ENCODE results near the gene RNF8.
"Not testable (repeated sequence)": the region's sequence is repeated elsewhere in the genome, so short reads cannot be mapped to it uniquely, and the experiment has no call there.

Gene RNF8

DNA sequence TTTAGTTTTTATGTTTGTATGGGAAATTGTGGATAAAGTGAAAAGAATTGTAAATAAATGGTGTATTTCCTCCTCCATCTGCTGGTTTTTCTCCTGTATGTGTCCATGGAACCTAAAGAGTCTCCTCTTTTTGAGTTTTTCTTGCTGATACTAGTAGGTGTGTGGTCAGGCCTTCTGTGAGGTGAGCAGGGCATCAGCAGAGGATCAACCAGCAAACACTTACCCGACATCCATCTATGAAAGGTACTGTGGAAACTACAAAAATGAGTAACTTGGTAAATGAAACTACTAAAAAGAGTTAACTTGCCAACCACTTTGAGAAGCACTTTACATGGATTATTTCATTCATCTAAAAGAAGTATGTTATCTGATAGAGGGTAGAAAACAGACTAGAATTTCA lies 20.9 kb upstream of the RNF8 start:
- no peaks in the 10 kb centered on the region for H3K9me3 ChIP-seq (replicated peaks in 1 of 11)
- no peak overlapping the region for H3K9ac ChIP-seq
- H3K4me3 ChIP-seq, result no peak overlapping the region
- no peaks in the 10 kb centered on the region for H3K4me1 ChIP-seq
- H3K27ac ChIP-seq, result no peak overlapping the region
- H4K20me1 ChIP-seq, result no peaks in the 10 kb centered on the region
- no peaks in the 10 kb centered on the region for H3K27me3 ChIP-seq
- H3K36me3 ChIP-seq, result peaks cover 24 to 52% (median 32%) of the 10 kb centered on the region in 11 experiments
- TF ChIP-seq Cebpa-rat (IDR thresholded peaks at IDR 0.05), result no peak
- H3K4me2 ChIP-seq, result no peak overlapping the region

DNA sequence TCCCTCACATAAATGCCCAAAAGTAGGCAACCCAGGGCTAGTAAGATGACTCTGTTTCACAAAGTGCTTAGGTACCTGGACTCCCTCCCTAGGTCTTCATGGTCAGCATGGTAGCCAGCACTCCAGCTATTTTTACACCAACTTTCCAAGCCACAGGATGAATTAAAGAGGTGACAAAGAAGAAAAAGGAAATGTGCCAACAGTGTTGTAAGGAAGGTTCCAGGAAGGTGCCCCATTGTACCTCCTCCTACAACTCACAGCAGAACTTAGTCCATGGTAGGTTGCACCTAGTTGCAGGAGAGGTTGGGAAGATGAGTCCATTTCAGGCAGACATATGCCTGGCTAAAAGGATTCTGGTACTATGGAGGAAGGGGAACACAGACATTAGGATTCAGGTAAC lies 19.7 kb upstream of the RNF8 start:
- no peaks in the 10 kb centered on the region for H3K4me1 ChIP-seq
- H3K4me2 ChIP-seq, result no peak overlapping the region
- no peaks in the 10 kb centered on the region for H4K20me1 ChIP-seq
- no peak overlapping the region for H3K9ac ChIP-seq
- no peaks in the 10 kb centered on the region for H3K27me3 ChIP-seq
- H3K27ac ChIP-seq, result no peak overlapping the region
- no peaks in the 10 kb centered on the region for H3K9me3 ChIP-seq (replicated peaks in 1 of 11)
- no peak for TF ChIP-seq Cebpa-rat (IDR thresholded peaks at IDR 0.05)
- H3K36me3 ChIP-seq, result peaks cover 24 to 51% (median 32%) of the 10 kb centered on the region in 11 experiments
- H3K4me3 ChIP-seq, result no peak overlapping the region

GRCh38 chr6:37338317-37338716 lies 15.5 kb upstream of the RNF8 start:
- H3K9me3 ChIP-seq (replicated peaks in 1 of 11); H3K9ac ChIP-seq; H3K36me3 ChIP-seq; H3K27me3 ChIP-seq; H3K4me1 ChIP-seq; H3K4me3 ChIP-seq; H4K20me1 ChIP-seq; H3K4me2 ChIP-seq; H3K27ac ChIP-seq: not testable (repeated sequence)

DNA sequence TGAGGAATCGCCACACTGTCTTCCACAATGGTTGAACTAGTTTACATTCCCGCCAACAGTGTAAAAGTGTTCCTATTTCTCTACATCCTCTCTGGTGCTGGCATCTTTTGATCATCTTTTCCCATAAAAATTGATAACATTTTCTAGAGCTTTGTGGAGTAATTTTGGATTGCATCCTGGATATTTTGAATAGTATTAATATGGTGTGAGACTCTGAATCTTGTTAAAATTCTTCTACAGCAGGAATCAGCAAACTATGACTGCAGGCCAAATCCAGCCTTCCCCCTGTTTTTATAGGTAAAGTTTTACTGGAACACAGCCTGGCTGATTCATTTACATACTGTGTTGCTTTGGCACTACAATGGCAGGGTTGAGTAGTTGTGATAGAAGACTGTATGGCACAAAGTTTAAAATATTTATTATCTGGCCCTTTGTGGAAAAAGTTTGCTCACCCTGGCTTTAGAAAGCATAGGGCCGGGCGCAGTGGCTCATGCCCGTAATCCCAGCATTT lies 15.0 kb upstream of the RNF8 start:
- Histone ChIP-seq H3K4me2 (no peak overlapping the region), H3K4me1 (no peaks in the 10 kb centered on the region), H3K9ac (no peak overlapping the region), H3K27ac (no peak overlapping the region), H3K4me3 (no peak overlapping the region), H3K27me3 (no peaks in the 10 kb centered on the region), H4K20me1 (no peaks in the 10 kb centered on the region), H3K9me3 (replicated peaks in 1 of 11) (no peaks in the 10 kb centered on the region), H3K36me3 (peaks cover 0 to 5% (median 0%) of the 10 kb centered on the region in 11 experiments; a peak in 3 of 22 replicates)
- TF ChIP-seq Cebpa-rat (IDR thresholded peaks at IDR 0.05), result no peak

DNA sequence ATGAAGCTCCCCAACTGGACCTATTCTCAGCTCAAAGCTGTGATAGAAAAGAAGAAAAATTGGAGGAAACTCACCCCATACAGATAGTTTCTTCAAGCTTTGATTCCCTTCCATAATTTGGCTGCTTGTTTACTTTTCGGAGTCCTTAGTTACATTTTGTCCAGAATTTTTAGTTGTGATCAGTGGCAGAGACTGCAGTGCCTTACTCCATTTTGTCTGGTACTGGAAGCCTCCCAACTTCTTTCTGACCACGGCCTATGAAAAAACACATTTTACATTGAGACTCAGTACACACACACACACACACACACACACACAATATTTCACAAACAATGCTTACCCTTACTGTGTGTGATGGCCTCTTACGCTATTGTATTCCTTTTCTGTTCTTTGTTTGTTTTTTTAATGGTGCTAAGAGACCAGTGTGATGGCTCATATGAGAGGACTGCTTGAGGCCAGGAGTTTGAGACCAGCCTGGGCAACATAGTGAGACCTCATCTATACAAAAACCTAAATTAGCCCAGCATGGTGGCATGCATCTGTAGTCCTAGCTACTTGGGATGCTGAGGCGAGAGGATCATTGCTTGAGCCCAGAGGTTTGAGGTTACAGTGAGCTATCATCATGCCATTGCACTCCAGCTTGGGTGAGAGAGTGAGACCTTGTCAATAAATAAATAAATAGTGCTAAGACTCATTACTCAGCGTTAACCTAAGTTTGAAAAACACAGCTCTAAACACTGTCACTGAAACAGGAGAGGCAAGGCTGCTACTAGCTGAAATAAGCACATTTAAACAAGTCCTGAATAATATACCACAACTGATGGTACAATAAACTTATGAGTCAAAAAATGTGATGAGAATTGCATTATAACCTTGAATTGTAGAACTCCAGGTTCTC lies 13.8 kb upstream of the RNF8 start:
- no peak overlapping the region for H3K9ac ChIP-seq
- no peaks in the 10 kb centered on the region for H4K20me1 ChIP-seq
- no peak overlapping the region for H3K4me2 ChIP-seq
- no peak overlapping the region for H3K4me3 ChIP-seq
- no peaks in the 10 kb centered on the region for H3K9me3 ChIP-seq (replicated peaks in 1 of 11)
- no peak overlapping the region for H3K27ac ChIP-seq
- no peaks in the 10 kb centered on the region for H3K27me3 ChIP-seq
- no peaks in the 10 kb centered on the region for H3K4me1 ChIP-seq
- no peak for TF ChIP-seq Cebpa-rat (IDR thresholded peaks at IDR 0.05)
- H3K36me3 ChIP-seq, result no peaks in the 10 kb centered on the region

GRCh38 chr6:37340639-37340943 lies 13.2 kb upstream of the RNF8 start:
- Histone ChIP-seq H3K27ac (no peak overlapping the region), H3K4me2 (no peak overlapping the region), H3K27me3 (no peaks in the 10 kb centered on the region), H3K4me1 (no peaks in the 10 kb centered on the region), H3K4me3 (no peak overlapping the region), H4K20me1 (no peaks in the 10 kb centered on the region), H3K36me3 (no peaks in the 10 kb centered on the region), H3K9ac (no peak overlapping the region), H3K9me3 (replicated peaks in 1 of 11) (no peaks in the 10 kb centered on the region)
- no peak for TF ChIP-seq Cebpa-rat (IDR thresholded peaks at IDR 0.05)

GRCh38 chr6:37343248-37343647 lies 10.5 kb upstream of the RNF8 start:
- TF ChIP-seq Cebpa-rat (IDR thresholded peaks at IDR 0.05), result no peak
- Histone ChIP-seq H3K27me3 (no peaks in the 10 kb centered on the region), H3K9me3 (replicated peaks in 1 of 11) (peaks cover 0 to 5% (median 0%) of the 10 kb centered on the region in 11 experiments; a peak in 5 of 22 replicates), H3K27ac (no peak overlapping the region), H4K20me1 (no peaks in the 10 kb centered on the region), H3K4me2 (no peak overlapping the region), H3K4me3 (no peak overlapping the region), H3K9ac (no peak overlapping the region), H3K4me1 (no peaks in the 10 kb centered on the region), H3K36me3 (no peaks in the 10 kb centered on the region)

GRCh38 chr6:37344308-37344707 lies 9.5 kb upstream of the RNF8 start:
- H3K27ac ChIP-seq, result no peak overlapping the region
- no peaks in the 10 kb centered on the region for H3K27me3 ChIP-seq
- peaks cover 0 to 5% (median 0%) of the 10 kb centered on the region in 11 experiments; a peak in 5 of 22 replicates for H3K9me3 ChIP-seq (replicated peaks in 1 of 11)
- H3K4me3 ChIP-seq, result no peak overlapping the region
- no peaks in the 10 kb centered on the region for H4K20me1 ChIP-seq
- H3K4me1 ChIP-seq, result no peaks in the 10 kb centered on the region
- no peak overlapping the region for H3K9ac ChIP-seq
- H3K36me3 ChIP-seq, result no peaks in the 10 kb centered on the region
- H3K4me2 ChIP-seq, result no peak overlapping the region
- TF ChIP-seq Cebpa-rat (IDR thresholded peaks at IDR 0.05), result no peak

DNA sequence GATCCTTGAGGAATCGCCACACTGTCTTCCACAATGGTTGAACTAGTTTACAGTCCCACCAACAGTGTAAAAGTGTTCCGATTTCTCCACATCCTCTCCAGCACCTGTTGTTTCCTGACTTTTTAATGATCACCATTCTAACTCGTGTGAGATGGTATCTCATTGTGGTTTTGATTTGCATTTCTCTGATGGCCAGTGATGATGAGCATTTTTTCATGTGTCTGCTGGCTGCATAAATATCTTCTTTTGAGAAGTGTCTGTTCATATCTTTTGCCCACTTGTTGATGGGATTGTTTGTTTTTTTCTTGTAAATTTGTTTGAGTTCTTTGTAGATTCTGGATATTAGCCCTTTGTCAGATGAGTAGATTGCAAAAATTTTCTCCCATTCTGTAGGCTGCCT lies 8.0 kb upstream of the RNF8 start:
- H4K20me1 ChIP-seq; H3K9me3 ChIP-seq (replicated peaks in 1 of 11); H3K36me3 ChIP-seq; H3K27ac ChIP-seq; H3K9ac ChIP-seq; H3K4me2 ChIP-seq; H3K4me3 ChIP-seq; H3K4me1 ChIP-seq; H3K27me3 ChIP-seq: not testable (repeated sequence)

DNA sequence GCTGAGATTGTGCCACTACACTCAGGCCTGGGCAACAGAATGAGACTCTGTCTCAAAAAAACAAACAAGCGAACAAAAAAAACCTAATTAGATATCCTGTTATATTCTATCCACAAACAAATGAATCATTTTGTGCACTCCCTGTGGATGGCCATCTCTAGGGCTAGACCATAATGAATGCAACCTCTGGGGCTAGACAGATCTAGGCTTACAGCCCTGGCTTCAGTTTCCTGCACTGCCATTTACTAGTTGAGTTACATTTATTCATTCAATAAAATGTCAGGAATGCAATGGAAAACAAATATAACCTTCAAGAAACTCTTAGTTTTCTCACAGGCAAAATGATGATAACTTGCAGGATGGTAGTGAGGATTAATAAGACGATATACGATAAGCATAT lies 6.6 kb upstream of the RNF8 start:
- H3K36me3 ChIP-seq, result no peaks in the 10 kb centered on the region
- H3K9me3 ChIP-seq (replicated peaks in 1 of 11), result peaks cover 0 to 5% (median 0%) of the 10 kb centered on the region in 11 experiments; a peak in 5 of 22 replicates
- no peaks in the 10 kb centered on the region for H3K4me1 ChIP-seq
- no peaks in the 10 kb centered on the region for H4K20me1 ChIP-seq
- no peak overlapping the region for H3K9ac ChIP-seq
- H3K4me2 ChIP-seq, result no peak overlapping the region
- H3K4me3 ChIP-seq, result no peak overlapping the region
- no peak for TF ChIP-seq Cebpa-rat (IDR thresholded peaks at IDR 0.05)
- no peak overlapping the region for H3K27ac ChIP-seq
- H3K27me3 ChIP-seq, result no peaks in the 10 kb centered on the region

Data from BLaER1 treated with 17β-estradiol and CSF1 and Interleukin-3, amounts not matched to agents 10 nM and 100 nM (cell line).